GM21381 (cell line): ENCODE data around the gene TAMALIN.
"Not testable (repeated sequence)": the region's sequence is repeated elsewhere in the genome, so short reads cannot be mapped to it uniquely, and the experiment has no call there.

Experiments
- ATAC-seq: cut with Tn5 transposase; IDR thresholded peaks from one replicate; pipeline ENCODE4 v1.9.1; 2021; ENCODE audit warnings: mild to moderate bottlenecking, moderate library complexity; ENCODE audit not compliant: unreplicated experiment

Gene TAMALIN

GRCh38 chr12:52006726-52007157, at the start of gene TAMALIN:
TSS of gene TAMALIN (plus strand) at chr12:52006946. CDS start at chr12:52007020, 74 bp downstream.
- no peak for ATAC-seq

- no peak for ATAC-seq
Measured at GRCh38 chr12:51958542-51958941, 48.2 kb upstream of the TAMALIN start.

- no peak for ATAC-seq
Measured at GRCh38 chr12:51959211-51959610, 47.5 kb upstream of the TAMALIN start.

- no peak for ATAC-seq
Measured at GRCh38 chr12:51959921-51960320, 46.8 kb upstream of the TAMALIN start.

GRCh38 chr12:51960488-51960887, 46.3 kb upstream of the TAMALIN start:
- ATAC-seq: no peak

- no peak for ATAC-seq
Measured at GRCh38 chr12:51960890-51961289, 45.9 kb upstream of the TAMALIN start.

GRCh38 chr12:51961834-51962233, 44.9 kb upstream of the TAMALIN start:
- no peak for ATAC-seq

- ATAC-seq: no peak
Measured at GRCh38 chr12:51962737-51963136, 44.0 kb upstream of the TAMALIN start.

- ATAC-seq: no peak
Measured at GRCh38 chr12:51963477-51963876, 43.3 kb upstream of the TAMALIN start.

GRCh38 chr12:51969643-51970042, 37.1 kb upstream of the TAMALIN start:
- no peak for ATAC-seq

- peak; percentile 85 for ATAC-seq
Measured at GRCh38 chr12:51970904-51971646, 35.7 kb upstream of the TAMALIN start.

- peak; percentile 37 for ATAC-seq
Measured at GRCh38 chr12:51971679-51972421, 34.9 kb upstream of the TAMALIN start.

- no peak for ATAC-seq
Measured at GRCh38 chr12:51972422-51972812, 34.3 kb upstream of the TAMALIN start.

- no peak for ATAC-seq
Measured at GRCh38 chr12:51972849-51973273, 33.9 kb upstream of the TAMALIN start.

GRCh38 chr12:51973560-51973959, 33.2 kb upstream of the TAMALIN start:
- ATAC-seq: no peak

- no peak for ATAC-seq
Measured at GRCh38 chr12:51974646-51975045, 32.1 kb upstream of the TAMALIN start.

- no peak for ATAC-seq
Measured at GRCh38 chr12:51975196-51975595, 31.6 kb upstream of the TAMALIN start.

GRCh38 chr12:51976376-51977160, 30.2 kb upstream of the TAMALIN start:
- no peak for ATAC-seq

- no peak for ATAC-seq
Measured at GRCh38 chr12:51977320-51977753, 29.4 kb upstream of the TAMALIN start.

GRCh38 chr12:51979306-51979705, 27.4 kb upstream of the TAMALIN start:
- not testable (repeated sequence) for ATAC-seq

- no peak for ATAC-seq
Measured at GRCh38 chr12:51980051-51980808, 26.5 kb upstream of the TAMALIN start.
